ENCODE data around the gene ZBTB14.

The ZBTB14 gene

DNA sequence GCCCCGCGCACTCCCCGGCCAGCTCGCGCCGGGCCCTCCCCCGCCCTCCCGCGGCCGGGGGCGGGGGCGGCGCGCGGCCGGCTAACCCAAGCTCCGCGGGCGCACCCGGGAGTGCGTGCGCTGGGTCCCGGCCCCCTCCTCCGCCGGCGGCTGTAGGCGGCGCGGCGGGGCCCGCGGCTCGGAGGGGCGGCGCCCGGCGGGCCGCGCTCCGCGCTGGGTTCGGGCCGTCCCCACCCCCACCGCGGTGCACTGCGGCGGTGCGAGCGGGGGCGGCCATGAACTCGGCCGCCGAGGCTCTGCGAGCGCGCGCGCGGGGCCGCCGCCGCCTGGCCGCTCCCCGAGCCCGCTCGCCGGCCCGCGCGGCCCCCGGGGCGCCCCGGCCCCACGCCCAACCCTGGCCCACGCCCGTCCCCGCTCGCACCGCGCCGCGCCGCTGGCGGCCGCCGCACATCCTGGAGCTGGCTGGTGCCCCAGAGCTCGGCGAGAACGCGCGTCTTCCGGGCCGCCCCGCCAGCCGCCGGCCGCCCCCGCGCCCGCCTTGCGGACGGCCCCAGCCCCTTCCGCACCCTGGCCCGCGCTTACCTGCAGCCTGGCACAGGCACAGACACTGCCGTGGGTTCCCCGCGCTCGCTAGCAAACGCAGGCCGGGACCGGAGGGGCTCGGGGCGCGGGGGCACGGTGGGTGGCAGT lies at the start of gene ZBTB14:
ZBTB14 (minus strand) TSS at position 496 of the 690 bp plus-strand sequence. CDS start 2,480 bp downstream, outside the sequence.
- Histone ChIP-seq H3K9me3 (ENCODE audit: control insufficient read depth, low read length) (no peaks in the 10 kb centered on the region), H3K27me3 (ENCODE audit: control insufficient read depth, insufficient read depth, low read length) (no peaks in the 10 kb centered on the region), H3K4me1 (ENCODE audit: control insufficient read depth, insufficient read depth, low read length) (peaks cover 9% of the 10 kb centered on the region), H3K9ac (ENCODE audit: low read length) (peak within 1 kb of the TSS; percentile 85), H3K4me3 (ENCODE audit: low read length) (peak within 1 kb of the TSS; percentile 33), H3K36me3 (ENCODE audit: control insufficient read depth, insufficient read depth, low read length) (no peaks in the 10 kb centered on the region)

GRCh38 chr18:5339202-5339834 lies 43.8 kb upstream of the ZBTB14 start:
- no peak overlapping the region for H3K9ac ChIP-seq (ENCODE audit: low read length)
- H3K4me3 ChIP-seq (ENCODE audit: low read length) = no peak overlapping the region
- no peaks in the 10 kb centered on the region for H3K4me1 ChIP-seq (ENCODE audit: control insufficient read depth, insufficient read depth, low read length)
- H3K9me3 ChIP-seq (ENCODE audit: control insufficient read depth, low read length) = no peaks in the 10 kb centered on the region
- H3K36me3 ChIP-seq (ENCODE audit: control insufficient read depth, insufficient read depth, low read length) = no peaks in the 10 kb centered on the region
- H3K27me3 ChIP-seq (ENCODE audit: control insufficient read depth, insufficient read depth, low read length) = no peaks in the 10 kb centered on the region

- no peaks in the 10 kb centered on the region for H3K27me3 ChIP-seq (ENCODE audit: control insufficient read depth, insufficient read depth, low read length)
- no peak overlapping the region for H3K4me3 ChIP-seq (ENCODE audit: low read length)
- no peaks in the 10 kb centered on the region for H3K36me3 ChIP-seq (ENCODE audit: control insufficient read depth, insufficient read depth, low read length)
- no peaks in the 10 kb centered on the region for H3K9me3 ChIP-seq (ENCODE audit: control insufficient read depth, low read length)
- H3K9ac ChIP-seq (ENCODE audit: low read length) = no peak overlapping the region
- H3K4me1 ChIP-seq (ENCODE audit: control insufficient read depth, insufficient read depth, low read length) = no peaks in the 10 kb centered on the region
These were observed 39.0 kb upstream of the ZBTB14 start for GRCh38 chr18:5334456-5335075.

GRCh38 chr18:5318061-5318700 lies 22.7 kb upstream of the ZBTB14 start:
- H3K9me3 ChIP-seq (ENCODE audit: control insufficient read depth, low read length) = no peaks in the 10 kb centered on the region
- no peaks in the 10 kb centered on the region for H3K27me3 ChIP-seq (ENCODE audit: control insufficient read depth, insufficient read depth, low read length)
- H3K9ac ChIP-seq (ENCODE audit: low read length) = no peak overlapping the region
- H3K36me3 ChIP-seq (ENCODE audit: control insufficient read depth, insufficient read depth, low read length) = no peaks in the 10 kb centered on the region
- no peaks in the 10 kb centered on the region for H3K4me1 ChIP-seq (ENCODE audit: control insufficient read depth, insufficient read depth, low read length)
- H3K4me3 ChIP-seq (ENCODE audit: low read length) = no peak overlapping the region

DNA sequence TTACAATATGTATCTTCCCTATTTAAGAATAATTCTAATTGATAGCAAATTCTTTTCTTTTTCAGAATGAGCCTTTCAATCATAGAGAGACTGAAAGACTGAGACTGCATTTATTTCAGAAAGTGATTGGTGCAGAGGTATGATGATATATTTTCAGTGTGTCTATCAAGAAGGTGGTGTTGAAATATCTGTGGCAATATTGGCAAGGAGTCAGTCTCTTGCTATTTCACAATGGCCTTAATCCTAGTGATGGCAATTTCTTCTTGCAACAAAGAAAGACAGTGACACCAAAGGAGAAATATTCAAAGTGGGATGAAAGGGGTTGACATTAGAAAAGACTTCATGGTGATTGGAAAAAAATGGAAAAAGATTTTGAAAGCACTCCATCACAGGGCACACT lies 21.7 kb upstream of the ZBTB14 start:
- H3K4me1 ChIP-seq (ENCODE audit: control insufficient read depth, insufficient read depth, low read length) = no peaks in the 10 kb centered on the region
- H3K4me3 ChIP-seq (ENCODE audit: low read length) = no peak overlapping the region
- no peaks in the 10 kb centered on the region for H3K36me3 ChIP-seq (ENCODE audit: control insufficient read depth, insufficient read depth, low read length)
- H3K27me3 ChIP-seq (ENCODE audit: control insufficient read depth, insufficient read depth, low read length) = no peaks in the 10 kb centered on the region
- no peak overlapping the region for H3K9ac ChIP-seq (ENCODE audit: low read length)
- H3K9me3 ChIP-seq (ENCODE audit: control insufficient read depth, low read length) = no peaks in the 10 kb centered on the region

DNA sequence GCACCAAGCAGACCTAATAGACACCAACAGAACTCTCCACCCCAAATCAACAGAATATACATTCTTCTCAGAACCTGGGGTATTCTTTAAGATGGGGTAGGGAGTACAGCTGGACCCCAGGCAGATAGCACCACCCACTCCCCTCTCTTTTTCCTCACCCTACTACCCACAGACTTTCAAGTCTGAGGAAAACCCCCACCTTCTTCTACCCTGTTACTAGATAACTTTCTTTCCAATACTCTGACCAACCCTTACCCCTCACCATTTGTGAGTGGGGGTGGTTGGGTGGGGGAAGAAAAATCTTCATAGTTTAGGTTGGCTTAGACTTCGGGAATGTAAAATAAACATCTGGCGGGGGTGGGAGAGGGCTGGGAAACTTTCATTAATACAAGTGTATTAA lies 20.3 kb upstream of the ZBTB14 start:
- Histone ChIP-seq H3K9me3 (ENCODE audit: control insufficient read depth, low read length) (no peaks in the 10 kb centered on the region), H3K27me3 (ENCODE audit: control insufficient read depth, insufficient read depth, low read length) (no peaks in the 10 kb centered on the region), H3K4me3 (ENCODE audit: low read length) (no peak overlapping the region), H3K9ac (ENCODE audit: low read length) (no peak overlapping the region), H3K36me3 (ENCODE audit: control insufficient read depth, insufficient read depth, low read length) (no peaks in the 10 kb centered on the region), H3K4me1 (ENCODE audit: control insufficient read depth, insufficient read depth, low read length) (no peaks in the 10 kb centered on the region)

GRCh38 chr18:5311301-5311989 lies 15.9 kb upstream of the ZBTB14 start:
- no peak overlapping the region for H3K4me3 ChIP-seq (ENCODE audit: low read length)
- H3K36me3 ChIP-seq (ENCODE audit: control insufficient read depth, insufficient read depth, low read length) = no peaks in the 10 kb centered on the region
- no peaks in the 10 kb centered on the region for H3K27me3 ChIP-seq (ENCODE audit: control insufficient read depth, insufficient read depth, low read length)
- no peaks in the 10 kb centered on the region for H3K4me1 ChIP-seq (ENCODE audit: control insufficient read depth, insufficient read depth, low read length)
- no peaks in the 10 kb centered on the region for H3K9me3 ChIP-seq (ENCODE audit: control insufficient read depth, low read length)
- no peak overlapping the region for H3K9ac ChIP-seq (ENCODE audit: low read length)

GRCh38 chr18:5309888-5310470 lies 14.5 kb upstream of the ZBTB14 start:
- no peaks in the 10 kb centered on the region for H3K9me3 ChIP-seq (ENCODE audit: control insufficient read depth, low read length)

GRCh38 chr18:5305835-5306234 lies 10.3 kb upstream of the ZBTB14 start:
- no peaks in the 10 kb centered on the region for H3K9me3 ChIP-seq (ENCODE audit: control insufficient read depth, low read length)
- H3K36me3 ChIP-seq (ENCODE audit: control insufficient read depth, insufficient read depth, low read length) = no peaks in the 10 kb centered on the region
- peaks cover 7% of the 10 kb centered on the region for H3K27me3 ChIP-seq (ENCODE audit: control insufficient read depth, insufficient read depth, low read length)

More at GRCh38 chr18:5309888-5310470, 14.5 kb upstream of the ZBTB14 start:
- no peak overlapping the region for H3K9ac ChIP-seq (ENCODE audit: low read length)
- H3K4me3 ChIP-seq (ENCODE audit: low read length) = no peak overlapping the region
- H3K36me3 ChIP-seq (ENCODE audit: control insufficient read depth, insufficient read depth, low read length) = no peaks in the 10 kb centered on the region
- no peaks in the 10 kb centered on the region for H3K27me3 ChIP-seq (ENCODE audit: control insufficient read depth, insufficient read depth, low read length)
- H3K4me1 ChIP-seq (ENCODE audit: control insufficient read depth, insufficient read depth, low read length) = no peaks in the 10 kb centered on the region

GRCh38 chr18:5304232-5304631 lies 8.7 kb upstream of the ZBTB14 start:
- Histone ChIP-seq H3K27me3 (ENCODE audit: control insufficient read depth, insufficient read depth, low read length) (peaks cover 12% of the 10 kb centered on the region), H3K4me3 (ENCODE audit: low read length) (no peak overlapping the region), H3K9ac (ENCODE audit: low read length) (no peak overlapping the region)

More at GRCh38 chr18:5305835-5306234, 10.3 kb upstream of the ZBTB14 start:
- Histone ChIP-seq H3K4me1 (ENCODE audit: control insufficient read depth, insufficient read depth, low read length) (no peaks in the 10 kb centered on the region), H3K4me3 (ENCODE audit: low read length) (no peak overlapping the region), H3K9ac (ENCODE audit: low read length) (no peak overlapping the region)

DNA sequence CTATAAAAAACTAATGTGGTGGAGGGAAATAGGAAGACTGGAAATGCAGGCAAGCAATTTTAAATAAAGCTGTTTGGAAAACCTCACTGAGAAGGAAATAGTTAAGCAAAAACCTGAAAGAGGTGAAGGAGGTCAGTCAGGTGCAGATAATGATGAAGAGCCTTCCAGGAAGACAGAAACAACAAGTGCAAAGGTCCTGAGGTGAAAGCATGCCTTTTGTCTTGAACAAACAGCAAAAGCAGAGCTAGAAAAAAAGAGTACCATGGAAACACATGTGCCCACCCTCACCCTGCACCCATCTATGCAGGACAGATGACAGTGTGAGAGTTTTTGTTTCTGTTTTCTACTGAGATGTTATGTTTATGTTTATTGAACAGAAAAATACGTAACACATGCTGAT lies 8.1 kb upstream of the ZBTB14 start:
- H3K9me3 ChIP-seq (ENCODE audit: control insufficient read depth, low read length) = no peaks in the 10 kb centered on the region
- no peaks in the 10 kb centered on the region for H3K4me1 ChIP-seq (ENCODE audit: control insufficient read depth, insufficient read depth, low read length)
- no peak overlapping the region for H3K9ac ChIP-seq (ENCODE audit: low read length)
- peaks cover 12% of the 10 kb centered on the region for H3K27me3 ChIP-seq (ENCODE audit: control insufficient read depth, insufficient read depth, low read length)
- H3K4me3 ChIP-seq (ENCODE audit: low read length) = no peak overlapping the region
- no peaks in the 10 kb centered on the region for H3K36me3 ChIP-seq (ENCODE audit: control insufficient read depth, insufficient read depth, low read length)

More at GRCh38 chr18:5304232-5304631, 8.7 kb upstream of the ZBTB14 start:
- Histone ChIP-seq H3K9me3 (ENCODE audit: control insufficient read depth, low read length) (no peaks in the 10 kb centered on the region), H3K36me3 (ENCODE audit: control insufficient read depth, insufficient read depth, low read length) (no peaks in the 10 kb centered on the region), H3K4me1 (ENCODE audit: control insufficient read depth, insufficient read depth, low read length) (no peaks in the 10 kb centered on the region)
